Measurements from ENCODE around the gene PRKCA.

PRKCA gene

DNA sequence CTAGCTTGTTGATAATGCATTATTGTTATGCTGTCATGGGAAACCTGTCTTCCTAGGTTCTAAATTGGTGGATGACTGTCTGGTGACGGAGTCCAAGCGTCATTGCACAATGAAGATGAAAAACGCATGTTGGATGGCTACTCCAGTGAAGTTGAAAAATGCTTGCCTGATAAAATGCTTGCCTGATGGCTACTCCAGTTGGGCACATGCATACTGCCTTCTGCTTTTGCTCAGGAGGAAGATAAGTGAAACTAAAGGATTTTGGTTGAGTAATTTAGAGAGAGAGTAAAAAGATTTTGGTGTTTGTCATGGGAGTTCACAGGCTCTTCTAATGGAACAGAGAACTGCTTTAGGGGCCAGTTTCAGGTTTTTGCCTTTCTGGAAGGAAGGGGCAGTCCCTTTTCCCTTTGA is 118.6 kb downstream of the PRKCA start:
- no peak for FAIRE-seq

DNA sequence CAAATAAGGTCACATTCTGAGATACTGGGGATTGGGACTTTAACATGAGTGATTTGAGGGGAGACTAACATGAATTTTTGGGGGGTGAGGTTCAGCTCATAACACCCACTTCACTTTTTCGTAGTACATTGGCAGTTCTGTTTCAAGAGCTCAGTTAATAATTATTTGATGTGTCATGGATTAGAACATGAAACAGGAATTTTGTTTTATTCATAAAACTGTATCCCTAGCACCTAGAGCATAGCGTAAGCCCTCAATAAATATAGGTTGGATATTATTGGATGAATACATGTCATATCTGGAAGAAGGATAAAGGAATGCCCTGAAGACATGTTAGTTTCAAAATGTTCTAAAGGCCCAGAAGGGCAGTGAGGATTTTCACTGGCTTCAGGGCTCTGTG is 119.8 kb downstream of the PRKCA start:
- no peak for FAIRE-seq

GRCh38 chr17:66423056-66423955 is 120.9 kb downstream of the PRKCA start:
- no peak for FAIRE-seq

- no peak for FAIRE-seq
Observed at GRCh38 chr17:66425756-66426396, 123.5 kb downstream of the PRKCA start.

DNA sequence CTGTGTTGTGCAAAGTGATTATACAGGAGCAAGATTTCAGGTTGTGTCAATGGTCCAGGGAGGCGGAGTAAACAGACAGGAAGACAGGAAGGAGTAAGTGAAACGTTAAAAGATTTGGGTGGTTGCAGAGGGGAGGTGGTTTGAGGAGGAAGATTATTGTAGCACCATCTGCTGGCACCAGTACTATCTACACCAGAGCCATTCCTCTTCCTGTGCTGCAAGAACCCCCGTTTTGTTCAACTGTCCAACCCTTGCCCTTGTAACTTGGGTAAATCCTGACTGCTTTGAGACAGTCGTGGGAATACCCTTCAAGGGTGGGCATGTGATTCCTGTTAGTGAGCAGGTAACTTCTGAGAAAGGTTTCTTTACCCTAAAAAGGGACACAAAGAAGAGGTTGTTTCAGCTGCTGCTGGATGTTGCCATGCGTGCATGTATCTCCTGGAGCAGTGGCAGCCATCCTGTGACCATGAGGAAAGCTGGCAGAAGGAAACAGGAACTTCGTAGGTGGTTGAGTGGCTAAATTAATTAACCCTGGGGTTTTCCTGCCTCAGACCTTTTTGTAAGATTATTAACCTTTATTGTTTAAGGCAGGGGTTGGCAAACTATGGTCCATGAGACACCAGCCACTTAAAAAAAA is 124.1 kb downstream of the PRKCA start:
- FAIRE-seq: no peak

DNA sequence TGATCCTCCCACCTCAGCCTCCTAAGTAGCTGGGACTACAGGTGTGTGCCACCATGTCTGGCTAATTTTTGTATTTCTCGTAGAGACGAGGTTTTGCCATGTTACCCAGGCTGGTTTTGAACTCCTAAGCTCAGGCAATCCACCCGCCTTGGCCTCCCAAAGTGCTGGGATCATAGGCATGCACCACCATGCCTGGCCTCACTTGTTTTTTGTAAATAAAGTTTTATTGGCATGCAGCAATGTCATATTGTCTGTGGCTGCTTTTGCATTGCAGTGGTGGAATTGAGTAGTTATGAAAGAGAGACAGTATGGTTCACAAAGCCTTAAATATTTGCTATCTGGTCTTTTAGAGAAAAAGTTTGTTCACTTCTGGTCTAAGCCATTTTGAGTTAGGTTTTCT is 124.7 kb downstream of the PRKCA start:
- FAIRE-seq: no peak

- FAIRE-seq: no peak
Observed at GRCh38 chr17:66429680-66430079, 127.3 kb downstream of the PRKCA start.

DNA sequence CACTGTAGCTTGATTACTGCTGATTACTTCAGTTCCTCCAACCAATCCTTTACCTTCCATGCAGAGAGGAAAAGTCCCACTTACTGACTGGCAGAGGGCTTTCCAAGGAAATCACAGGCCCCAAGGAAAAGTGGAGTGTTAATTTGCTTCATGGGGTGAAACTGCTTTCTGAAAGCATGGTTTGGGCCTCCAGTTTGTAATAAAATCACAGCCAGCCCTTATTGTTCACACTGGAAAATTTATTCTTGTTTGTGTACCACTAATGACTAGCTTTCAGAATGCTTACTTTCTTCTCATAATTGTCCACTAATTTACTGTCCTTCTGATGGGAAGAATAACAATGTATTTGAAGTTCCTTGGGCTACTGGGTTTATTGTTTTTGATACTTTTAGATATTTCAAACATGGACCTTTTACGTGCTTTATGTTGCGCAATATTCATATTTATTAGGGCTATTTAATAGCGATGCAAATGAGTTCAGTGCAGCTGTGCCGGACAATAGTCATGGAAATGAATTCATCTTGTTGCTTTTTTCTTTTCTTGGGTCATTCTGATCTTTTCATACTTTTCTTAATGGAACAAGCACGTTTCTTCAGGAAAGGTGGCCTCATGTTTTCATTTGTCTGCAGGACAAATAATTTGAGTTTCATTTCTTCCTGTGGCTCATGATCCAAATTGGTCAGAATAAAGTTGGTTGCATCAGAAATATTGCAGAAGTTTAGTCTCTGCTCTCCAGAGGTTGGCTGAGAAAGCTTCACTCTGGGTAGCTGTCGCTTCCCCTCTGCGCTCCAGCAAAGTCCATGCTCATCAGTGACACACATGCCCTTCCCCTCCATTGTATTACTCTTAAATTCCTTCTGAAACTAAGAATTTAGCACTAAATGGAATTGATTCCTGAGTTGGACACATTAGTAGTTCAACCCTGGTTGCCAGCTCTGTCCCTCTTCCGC is 128.7 kb downstream of the PRKCA start:
- FAIRE-seq: no peak

- no peak for FAIRE-seq
Observed at GRCh38 chr17:66431910-66432309, 129.5 kb downstream of the PRKCA start.

- FAIRE-seq: no peak
Observed at GRCh38 chr17:66432411-66432957, 130.1 kb downstream of the PRKCA start.

DNA sequence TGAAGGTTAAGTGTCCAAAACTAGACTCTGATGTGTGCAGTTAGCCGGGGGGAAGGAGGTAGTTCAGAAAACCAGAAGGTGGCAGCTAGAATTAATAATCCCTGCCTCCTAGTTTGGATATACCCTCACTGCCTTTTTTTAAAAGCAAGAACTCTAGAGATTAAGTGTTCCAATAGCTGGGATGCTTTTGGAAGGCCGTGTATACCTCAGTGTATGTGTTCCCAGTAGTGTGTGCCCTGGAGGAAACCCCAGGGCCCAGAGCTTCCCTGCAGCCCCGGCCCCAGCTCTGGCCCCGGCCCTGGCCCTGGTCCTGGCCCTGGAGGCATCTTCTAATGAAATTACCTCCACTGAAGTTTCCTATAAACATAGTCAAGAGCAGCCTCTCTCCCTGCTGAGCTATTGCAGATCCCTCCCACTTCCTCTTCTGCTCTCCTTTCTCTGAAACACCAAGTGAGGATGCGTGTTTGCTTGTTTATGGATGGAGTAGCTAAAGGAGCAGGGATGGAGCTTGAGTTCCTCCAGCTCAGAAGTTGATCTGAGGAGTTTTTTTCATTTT is 130.7 kb downstream of the PRKCA start:
- no peak for FAIRE-seq

DNA sequence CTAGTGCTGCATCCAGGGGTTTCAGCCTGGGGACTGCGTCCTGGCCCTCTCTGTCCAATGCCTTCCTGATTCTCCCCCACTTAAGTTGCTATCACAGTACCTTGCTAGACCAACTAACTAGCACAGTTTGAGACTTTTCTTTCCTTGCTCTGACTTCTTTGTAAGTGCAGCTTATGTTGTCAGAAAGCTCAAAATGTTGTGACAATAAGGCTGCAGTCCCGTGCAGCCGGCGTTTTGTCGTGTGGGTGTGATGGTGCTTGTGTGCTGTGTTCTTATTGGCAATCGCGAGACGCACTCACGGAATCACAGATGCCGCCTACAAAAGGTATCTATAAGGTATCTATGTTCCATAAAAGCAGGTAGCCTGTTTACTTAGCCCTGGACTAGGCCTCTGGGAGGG is 132.8 kb downstream of the PRKCA start:
- no peak for FAIRE-seq

- no peak for FAIRE-seq
Observed at GRCh38 chr17:66436631-66437030, 134.2 kb downstream of the PRKCA start.

- FAIRE-seq: no peak
Observed at GRCh38 chr17:66437476-66438026, 135.1 kb downstream of the PRKCA start.

DNA sequence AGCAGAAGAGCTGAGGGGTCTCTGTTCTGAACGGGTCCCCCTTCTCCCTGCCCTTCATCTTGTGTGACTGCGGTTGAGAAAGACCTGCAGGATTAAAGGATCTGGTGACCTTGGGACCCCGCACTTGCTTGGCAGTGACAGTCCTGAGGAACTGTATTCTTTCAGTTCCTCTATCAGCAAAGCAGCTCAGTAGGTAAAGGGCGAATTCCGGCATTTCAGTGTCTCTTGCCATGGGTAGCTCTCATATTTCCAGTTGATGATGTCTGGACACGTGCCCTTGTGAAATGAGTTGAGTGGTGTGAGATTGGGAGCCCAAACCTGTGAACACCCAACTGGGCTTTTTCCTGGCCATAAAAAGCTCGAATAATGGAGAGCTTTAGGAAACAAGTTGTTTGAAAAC is 135.7 kb downstream of the PRKCA start:
- FAIRE-seq: no peak

- FAIRE-seq: no peak
Observed at GRCh38 chr17:66441101-66441661, 138.8 kb downstream of the PRKCA start.

GRCh38 chr17:66443166-66443565 is 140.8 kb downstream of the PRKCA start:
- FAIRE-seq: no peak

GRCh38 chr17:66443606-66444005 is 141.2 kb downstream of the PRKCA start:
- FAIRE-seq: no peak

DNA sequence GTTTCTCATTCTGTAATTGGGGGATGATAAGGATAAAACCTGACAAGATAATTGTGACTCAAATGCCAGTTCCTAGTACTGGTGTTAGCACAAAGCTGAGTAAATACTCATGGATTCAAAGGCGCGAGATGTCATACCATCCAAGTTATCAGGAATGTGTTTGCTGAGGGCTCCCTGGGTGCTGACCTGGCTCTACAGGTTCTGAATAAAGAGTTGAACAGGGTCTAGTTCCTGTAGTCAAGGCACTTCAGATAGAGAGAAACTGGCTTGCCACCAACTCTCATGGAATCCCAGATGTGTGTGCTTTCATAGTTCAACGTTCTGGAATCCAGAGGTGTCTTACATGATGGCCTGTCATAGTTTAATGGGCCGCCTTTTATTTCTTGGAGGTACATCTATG is 141.6 kb downstream of the PRKCA start:
- no peak for FAIRE-seq

GRCh38 chr17:66445229-66445628 is 142.8 kb downstream of the PRKCA start:
- FAIRE-seq: no peak

- FAIRE-seq: no peak
Observed at GRCh38 chr17:66446419-66446818, 144.0 kb downstream of the PRKCA start.

Measured in G401.6 (cell line).